OCI-LY3 (cell line): ENCODE data around the gene ZSCAN10.

Experiments used
- EZH2phosphoT487 ChIP-seq: fragments of 200-600 bp; shearing (Covaris generic); IDR thresholded peaks from 2 replicates; pipeline ENCODE4 v1.6.1; 2018; ENCODE audit warnings: antibody characterized with exemption, mixed run types, low read depth
- TF ChIP-seq, protein P1 (sequence below): fragments of 200-600, 300-600 bp; sonication (generic); IDR thresholded peaks from 2 replicates; pipeline ENCODE4 v1.5.1; 2014; ENCODE audit warnings: antibody characterized with exemption, low read length, low read depth

DNA sequence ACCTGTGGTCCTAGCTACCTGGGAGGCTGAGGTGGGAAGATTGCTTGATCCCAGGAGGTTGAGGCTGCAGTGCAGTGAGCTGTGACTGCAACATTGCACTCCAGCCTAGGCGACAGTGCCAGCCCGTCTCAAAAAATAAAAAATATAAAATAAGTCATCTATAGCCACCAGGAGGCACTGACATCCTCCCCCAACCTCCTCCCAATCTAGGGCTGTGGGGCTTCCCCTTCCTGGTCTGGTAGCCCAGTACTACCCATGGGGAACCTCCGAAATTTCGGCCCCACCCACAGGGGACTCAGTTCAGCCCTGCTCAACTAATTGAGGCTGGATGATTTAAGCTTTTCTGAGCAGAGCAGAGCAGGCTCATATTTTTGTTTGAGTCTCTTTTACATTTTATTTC, 3.2 kb downstream of the ZSCAN10 start:
- TF ChIP-seq, protein P1, sequence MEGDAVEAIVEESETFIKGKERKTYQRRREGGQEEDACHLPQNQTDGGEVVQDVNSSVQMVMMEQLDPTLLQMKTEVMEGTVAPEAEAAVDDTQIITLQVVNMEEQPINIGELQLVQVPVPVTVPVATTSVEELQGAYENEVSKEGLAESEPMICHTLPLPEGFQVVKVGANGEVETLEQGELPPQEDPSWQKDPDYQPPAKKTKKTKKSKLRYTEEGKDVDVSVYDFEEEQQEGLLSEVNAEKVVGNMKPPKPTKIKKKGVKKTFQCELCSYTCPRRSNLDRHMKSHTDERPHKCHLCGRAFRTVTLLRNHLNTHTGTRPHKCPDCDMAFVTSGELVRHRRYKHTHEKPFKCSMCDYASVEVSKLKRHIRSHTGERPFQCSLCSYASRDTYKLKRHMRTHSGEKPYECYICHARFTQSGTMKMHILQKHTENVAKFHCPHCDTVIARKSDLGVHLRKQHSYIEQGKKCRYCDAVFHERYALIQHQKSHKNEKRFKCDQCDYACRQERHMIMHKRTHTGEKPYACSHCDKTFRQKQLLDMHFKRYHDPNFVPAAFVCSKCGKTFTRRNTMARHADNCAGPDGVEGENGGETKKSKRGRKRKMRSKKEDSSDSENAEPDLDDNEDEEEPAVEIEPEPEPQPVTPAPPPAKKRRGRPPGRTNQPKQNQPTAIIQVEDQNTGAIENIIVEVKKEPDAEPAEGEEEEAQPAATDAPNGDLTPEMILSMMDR = peak; percentile 41
- no peak for TF ChIP-seq EZH2phosphoT487
